ENCODE data around the gene MBD3L4.

Gene MBD3L4

GRCh38 chr19:6996810-6997209 lies 43.2 kb downstream of the MBD3L4 start:
- DNase-seq, result no peak
- in situ Hi-C loops (cut with MboI; ENCODE audit: low pct_unique_long_range_greater_than_20kb, low sequenced_read_pairs), result no loop called here

- DNase-seq, result no peak
- in situ Hi-C loops (cut with MboI; ENCODE audit: low pct_unique_long_range_greater_than_20kb, low sequenced_read_pairs), result no loop called here
Measured at GRCh38 chr19:6995054-6995453, 44.9 kb downstream of the MBD3L4 start.

- in situ Hi-C loops (cut with MboI; ENCODE audit: low pct_unique_long_range_greater_than_20kb, low sequenced_read_pairs), result no loop called here
- DNase-seq, result no peak
Measured at GRCh38 chr19:6988257-6988656, 51.7 kb downstream of the MBD3L4 start.

DNA sequence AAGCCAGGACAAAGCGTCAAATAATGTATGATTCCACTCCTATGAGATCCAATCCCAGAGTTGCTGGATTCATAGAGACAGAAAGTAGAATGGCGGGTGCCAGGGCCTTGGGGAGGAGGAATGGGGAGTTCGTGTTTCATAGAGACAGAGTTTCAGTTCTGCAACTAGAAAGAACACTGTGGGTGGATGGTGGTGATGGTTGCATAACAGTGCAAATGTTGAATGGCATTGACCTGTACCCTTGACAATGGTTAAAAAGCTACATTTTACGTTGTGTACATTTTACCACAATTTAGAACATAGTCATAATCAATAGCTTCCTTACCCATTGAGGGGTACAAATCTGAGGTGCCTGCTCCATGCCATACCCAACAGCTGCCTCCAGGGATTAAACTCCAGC lies 52.1 kb downstream of the MBD3L4 start:
- in situ Hi-C loops (cut with MboI; ENCODE audit: low pct_unique_long_range_greater_than_20kb, low sequenced_read_pairs), result no loop called here
- DNase-seq, result no peak
